Activated CD4-positive, CD25-positive, alpha-beta regulatory T cell treated with anti-CD3 and anti-CD28 coated beads, Interleukin-2, amount 50 U/mL, for 24 hours (primary cell): Measurements from ENCODE around the gene CYP21A2.
"Not testable (repeated sequence)": the region's sequence is repeated elsewhere in the genome, so short reads cannot be mapped to it uniquely, and the experiment has no call there.

ENCODE experiments used
- ATAC-seq, 2 donors: fragments of 150-1000 bp; cut with Tn5 transposase; one replicate each; pipeline ENCODE4 v1.10.0; 2021; ENCODE audit warnings: mild to moderate bottlenecking in 1 of 2, moderate library complexity in 1 of 2

The CYP21A2 gene

GRCh38 chr6:32055756-32056155 lies 17.5 kb downstream of the CYP21A2 start:
- not testable (repeated sequence) for ATAC-seq

- no peak for ATAC-seq
These were observed 18.0 kb downstream of the CYP21A2 start for GRCh38 chr6:32056254-32056653.

- ATAC-seq = no peak
These were observed 19.8 kb downstream of the CYP21A2 start for GRCh38 chr6:32057966-32058365.

GRCh38 chr6:32058511-32058963 lies 20.3 kb downstream of the CYP21A2 start:
- ATAC-seq = no peak

GRCh38 chr6:32060966-32061655 lies 22.9 kb downstream of the CYP21A2 start:
- ATAC-seq = no peak

- ATAC-seq = no peak
These were observed 26.5 kb downstream of the CYP21A2 start for GRCh38 chr6:32064706-32065105.

- not testable (repeated sequence) for ATAC-seq
These were observed 29.3 kb downstream of the CYP21A2 start for GRCh38 chr6:32067521-32067920.

- not testable (repeated sequence) for ATAC-seq
These were observed 30.1 kb downstream of the CYP21A2 start for GRCh38 chr6:32068315-32068714.

- no peak for ATAC-seq
These were observed 30.7 kb downstream of the CYP21A2 start for GRCh38 chr6:32068867-32069266.

GRCh38 chr6:32069460-32069859 lies 31.2 kb downstream of the CYP21A2 start:
- no peak for ATAC-seq

- ATAC-seq = no peak
These were observed 31.8 kb downstream of the CYP21A2 start for GRCh38 chr6:32069878-32070515.

GRCh38 chr6:32070814-32071543 lies 32.8 kb downstream of the CYP21A2 start:
- no peak for ATAC-seq

GRCh38 chr6:32073101-32073500 lies 34.9 kb downstream of the CYP21A2 start:
- no peak for ATAC-seq

GRCh38 chr6:32073613-32074012 lies 35.4 kb downstream of the CYP21A2 start:
- ATAC-seq = no peak

- no peak for ATAC-seq
These were observed 36.8 kb downstream of the CYP21A2 start for GRCh38 chr6:32074996-32075532.

- ATAC-seq = no peak
These were observed 37.6 kb downstream of the CYP21A2 start for GRCh38 chr6:32075781-32076180.

GRCh38 chr6:32076321-32076809 lies 38.1 kb downstream of the CYP21A2 start:
- ATAC-seq = no peak

GRCh38 chr6:32079566-32080290 lies 41.5 kb downstream of the CYP21A2 start:
- no peak for ATAC-seq

- no peak for ATAC-seq
These were observed 43.2 kb downstream of the CYP21A2 start for GRCh38 chr6:32081168-32081990.

GRCh38 chr6:32082478-32082877 lies 44.3 kb downstream of the CYP21A2 start:
- ATAC-seq = no peak

GRCh38 chr6:32082935-32083334 lies 44.7 kb downstream of the CYP21A2 start:
- no peak for ATAC-seq
